HG02759 (cell line): ENCODE measurements around the gene FAM217B.

ENCODE experiments used
- ATAC-seq: cut with Tn5 transposase; IDR thresholded peaks from one replicate; pipeline ENCODE4 v1.9.1; 2021; ENCODE audit warnings: mild to moderate bottlenecking, moderate library complexity; ENCODE audit not compliant: unreplicated experiment

Gene FAM217B

GRCh38 chr20:59940129-59940955 is at the start of gene FAM217B, which contains the start of gene PPP1R3D:
Gene FAM217B, plus strand, starts transcription at chr20:59940389. Its CDS starts 3,555 bp downstream, at chr20:59943944.
Gene PPP1R3D, minus strand, starts transcription at chr20:59940305. Its CDS starts 374 bp downstream, at chr20:59939931.
- ATAC-seq, result peak; percentile 94

GRCh38 chr20:59891581-59891980 is 48.6 kb upstream of the FAM217B start:
- no peak for ATAC-seq

- ATAC-seq, result no peak
Observed at GRCh38 chr20:59895908-59896307, 44.3 kb upstream of the FAM217B start.

- no peak for ATAC-seq
Observed at GRCh38 chr20:59902470-59902869, 37.7 kb upstream of the FAM217B start.

- ATAC-seq, result no peak
Observed at GRCh38 chr20:59903621-59904020, 36.6 kb upstream of the FAM217B start.

- ATAC-seq, result no peak
Observed at GRCh38 chr20:59908855-59909254, 31.3 kb upstream of the FAM217B start.

GRCh38 chr20:59911041-59911440 is 29.1 kb upstream of the FAM217B start:
- no peak for ATAC-seq

- ATAC-seq, result no peak
Observed at GRCh38 chr20:59912609-59913008, 27.6 kb upstream of the FAM217B start.

- ATAC-seq, result no peak
Observed at GRCh38 chr20:59920944-59921343, 19.2 kb upstream of the FAM217B start.

- no peak for ATAC-seq
Observed at GRCh38 chr20:59923514-59923913, 16.7 kb upstream of the FAM217B start.

- ATAC-seq, result no peak
Observed at GRCh38 chr20:59925359-59925758, 14.8 kb upstream of the FAM217B start.

- no peak for ATAC-seq
Observed at GRCh38 chr20:59925899-59926298, 14.3 kb upstream of the FAM217B start.

- ATAC-seq, result no peak
Observed at GRCh38 chr20:59931511-59932312, 8.5 kb upstream of the FAM217B start.

GRCh38 chr20:59932616-59933295 is 7.4 kb upstream of the FAM217B start:
- ATAC-seq, result no peak

- ATAC-seq, result no peak
Observed at GRCh38 chr20:59933296-59933848, 6.8 kb upstream of the FAM217B start, which contains the start of gene SYCP2. Gene SYCP2, minus strand, starts transcription at chr20:59933637. Its CDS starts 11,224 bp downstream, at chr20:59922413.

GRCh38 chr20:59933849-59934585 is 6.2 kb upstream of the FAM217B start:
- ATAC-seq, result peak; percentile 96

GRCh38 chr20:59935457-59936185 is 4.6 kb upstream of the FAM217B start:
- ATAC-seq, result no peak

- no peak for ATAC-seq
Observed at GRCh38 chr20:59936409-59936808, 3.8 kb upstream of the FAM217B start.

GRCh38 chr20:59937150-59937549 is 3.0 kb upstream of the FAM217B start:
- no peak for ATAC-seq
